Mesenchymal stem cell (in vitro differentiated cells and primary cell): ENCODE data around the gene IPO8.

Experiments
- DNase-seq: peaks from one replicate; pipeline ENCODE4 v3.0.0-alpha.2; 2013
- H2AFZ ChIP-seq: one replicate; pipeline ENCODE4 v1.6.1; 2013; ENCODE audit warnings: low read depth, mild to moderate bottlenecking, control low read depth, inconsistent platforms, low read length, moderate library complexity
- H2AK5ac ChIP-seq: 2 replicates; pipeline ENCODE4 v1.6.1; 2013; ENCODE audit warnings: low read length, moderate library complexity, mild to moderate bottlenecking, inconsistent platforms; ENCODE audit not compliant: severe bottlenecking
- H2BK120ac ChIP-seq: one replicate; pipeline ENCODE4 v1.6.1; 2013; ENCODE audit warnings: low read depth, mild to moderate bottlenecking, inconsistent platforms, low read length, moderate library complexity
- H2BK12ac ChIP-seq, 2 experiments: one replicate each; pipeline ENCODE4 v1.6.1; 2013; ENCODE audit warnings: inconsistent platforms in 2 of 2, low read length in 2 of 2, mild to moderate bottlenecking in 2 of 2, moderate library complexity in 2 of 2, control low read depth in 1 of 2
- H2BK15ac ChIP-seq: one replicate; pipeline ENCODE4 v1.6.1; 2013; ENCODE audit warnings: mild to moderate bottlenecking, low read depth, inconsistent platforms; ENCODE audit not compliant: poor library complexity, severe bottlenecking
- H2BK5ac ChIP-seq: 2 replicates; pipeline ENCODE4 v1.6.1; 2013; ENCODE audit warnings: low read depth, mild to moderate bottlenecking, low read length, control low read depth, inconsistent platforms; ENCODE audit not compliant: poor library complexity, severe bottlenecking
- H3K14ac ChIP-seq, 2 experiments: one replicate each; pipeline ENCODE4 v1.6.1; 2013; ENCODE audit warnings: inconsistent platforms in 2 of 2, low read length in 2 of 2, control low read depth in 1 of 2, mild to moderate bottlenecking in 1 of 2, moderate library complexity in 1 of 2
- H3K18ac ChIP-seq, 2 experiments: one replicate each; pipeline ENCODE4 v1.6.1; 2013; ENCODE audit warnings: inconsistent platforms in 2 of 2, low read length in 2 of 2, control low read depth in 1 of 2, low read depth in 1 of 2, mild to moderate bottlenecking in 1 of 2
- H3K23ac ChIP-seq, 2 experiments: one replicate each; pipeline ENCODE4 v1.6.1; 2013; ENCODE audit warnings: inconsistent platforms in 2 of 2, low read length in 2 of 2, mild to moderate bottlenecking in 2 of 2, moderate library complexity in 2 of 2, control low read depth in 1 of 2
- H3K27ac ChIP-seq: 2 replicates; pipeline ENCODE4 v1.5.1; 2013; ENCODE audit warnings: mild to moderate bottlenecking, moderate library complexity, low read length, control low read depth, inconsistent platforms; ENCODE audit not compliant: poor library complexity, severe bottlenecking
- H3K27me3 ChIP-seq, 2 experiments: 2 replicates each; pipeline versions ENCODE4 v1.6.1 to v1.7.0; 2013; ENCODE audit warnings: low read length in 2 of 2, mild to moderate bottlenecking in 2 of 2, moderate library complexity in 2 of 2, control low read depth in 1 of 2, inconsistent platforms in 1 of 2; ENCODE audit not compliant: control insufficient read depth in 1 of 2, insufficient read depth in 1 of 2
- H3K36me3 ChIP-seq, 2 experiments: 2 replicates each; pipeline versions ENCODE4 v1.6.1 to v1.7.0; 2013; ENCODE audit warnings: low read length in 2 of 2, control low read depth in 1 of 2, inconsistent platforms in 1 of 2, low read depth in 1 of 2, mild to moderate bottlenecking in 1 of 2; ENCODE audit not compliant: insufficient read depth in 2 of 2, control insufficient read depth in 1 of 2
- H3K4ac ChIP-seq, 2 experiments: one replicate each; pipeline ENCODE4 v1.6.1; 2013; ENCODE audit warnings: inconsistent platforms in 2 of 2, low read length in 2 of 2, mild to moderate bottlenecking in 2 of 2, moderate library complexity in 2 of 2, control low read depth in 1 of 2, low read depth in 1 of 2
- H3K4me1 ChIP-seq: 2 replicates; pipeline ENCODE4 v1.6.1; 2013; ENCODE audit warnings: low read depth, low read length, control low read depth; ENCODE audit not compliant: control insufficient read depth, insufficient read depth
- H3K4me2 ChIP-seq: 2 replicates; pipeline ENCODE4 v1.6.1; 2013; ENCODE audit warnings: low read length, mild to moderate bottlenecking, inconsistent platforms; ENCODE audit not compliant: poor library complexity, severe bottlenecking
- H3K4me3 ChIP-seq, 2 experiments: 2 replicates each; pipeline versions ENCODE4 v1.5.1 to v1.7.0; 2013; ENCODE audit warnings: low read length in 2 of 2, mild to moderate bottlenecking in 2 of 2, control low read depth in 1 of 2, low read depth in 1 of 2; ENCODE audit not compliant: insufficient read depth in 1 of 2
- H3K79me1 ChIP-seq: replicated peaks from 2 replicates; pipeline ENCODE4 v1.6.1; 2013; ENCODE audit warnings: mild to moderate bottlenecking, control low read depth, low read length, inconsistent platforms; ENCODE audit not compliant: poor library complexity, severe bottlenecking
- H3K9ac ChIP-seq: 2 replicates; pipeline ENCODE4 v1.7.0; 2013; ENCODE audit warnings: mild to moderate bottlenecking, low read length, moderate library complexity
- H3K9me3 ChIP-seq: 2 replicates; pipeline ENCODE4 v1.7.0; 2013; ENCODE audit warnings: mild to moderate bottlenecking, low read length; ENCODE audit not compliant: control insufficient read depth
- H4K8ac ChIP-seq: one replicate; pipeline ENCODE4 v1.6.1; 2013; ENCODE audit warnings: inconsistent platforms, mild to moderate bottlenecking, low read length, moderate library complexity
- H4K91ac ChIP-seq: one replicate; pipeline ENCODE4 v1.6.1; 2013; ENCODE audit warnings: mild to moderate bottlenecking, low read length, inconsistent platforms
- WGBS: methylation state at CpG from one replicate; pipeline ENCODE4 v1.1.7; 2013; ENCODE audit warnings: mixed read lengths; 5-methylcytosine and 5-hydroxymethylcytosine counted together

IPO8 gene

DNA sequence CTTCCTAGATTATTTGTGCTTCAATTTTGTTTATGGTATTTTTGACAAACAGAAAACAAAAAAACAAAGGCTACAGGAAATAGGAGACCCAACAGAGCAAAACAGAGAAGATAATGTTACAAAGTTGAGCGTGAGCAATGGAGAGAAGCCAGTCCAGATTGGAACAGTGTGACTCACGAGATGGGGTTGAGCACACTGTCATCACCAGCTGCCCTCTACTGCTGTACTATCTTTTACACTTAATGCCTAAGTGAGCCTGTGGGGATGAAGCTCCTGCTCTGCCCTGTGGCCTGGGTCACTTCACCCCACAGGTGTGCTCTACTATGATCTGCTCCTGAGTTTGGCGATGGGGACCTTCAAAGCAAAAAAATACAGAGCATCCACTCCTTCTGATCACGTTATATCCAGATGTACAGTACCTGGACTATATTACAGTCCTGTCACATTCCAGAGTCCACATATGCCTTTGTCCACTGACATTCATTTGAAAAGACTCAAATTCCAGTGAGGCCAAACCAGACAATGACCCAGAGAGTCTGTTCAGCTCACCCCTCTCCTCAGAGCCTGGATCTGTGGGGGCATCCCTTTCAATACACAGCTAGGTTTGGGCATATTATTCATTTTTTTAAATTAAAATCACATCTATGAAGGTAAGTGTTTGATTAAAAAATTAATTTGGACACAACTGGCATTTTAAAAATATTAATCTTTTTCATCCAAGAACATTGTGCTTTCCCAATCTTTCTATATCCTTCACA lies 4.4 kb downstream of the IPO8 start:
- DNase-seq, result peak; percentile 85
- Histone ChIP-seq H2AK5ac (no peak overlapping the region), H3K18ac (no peak overlapping the region), H3K36me3 (peaks cover 1 to 12% of the 10 kb centered on the region in 2 experiments), H2AFZ (no peak overlapping the region), H4K91ac (no peak overlapping the region), H2BK120ac (no peak overlapping the region), H3K79me1 (peaks cover 10% of the 10 kb centered on the region), H3K27me3 (no peaks in the 10 kb centered on the region), H2BK5ac (no peak overlapping the region), H3K14ac (no peak overlapping the region), H3K4ac (no peak overlapping the region), H3K4me2 (no peak overlapping the region), H2BK15ac (no peak overlapping the region), H2BK12ac (peak overlapping the region in 1 of 2 experiments; percentile 8), H3K4me3 (peak overlapping the region in 1 of 2 experiments; percentile 37), H3K9ac (peak overlapping the region; percentile 76), H3K4me1 (peaks cover 4% of the 10 kb centered on the region), H4K8ac (no peak overlapping the region), H3K27ac (peak overlapping the region; percentile 6), H3K23ac (no peak overlapping the region), H3K9me3 (no peaks in the 10 kb centered on the region)
- 36% methylated on average over 4 of the region's 4 CpGs for WGBS

GRCh38 chr12:30687265-30687986 lies 8.2 kb downstream of the IPO8 start:
- H2BK12ac ChIP-seq, result no peak overlapping the region
- no peaks in the 10 kb centered on the region for H3K9me3 ChIP-seq
- no peak overlapping the region for H3K14ac ChIP-seq
- H3K4me3 ChIP-seq, result no peak overlapping the region
- H3K23ac ChIP-seq, result no peak overlapping the region
- no peaks in the 10 kb centered on the region for H3K27me3 ChIP-seq
- no peak overlapping the region for H4K8ac ChIP-seq
- H3K18ac ChIP-seq, result no peak overlapping the region
- H3K36me3 ChIP-seq, result peaks cover 3 to 35% of the 10 kb centered on the region in 2 experiments
- no peak overlapping the region for H2AK5ac ChIP-seq
- H3K9ac ChIP-seq, result no peak overlapping the region
- H3K27ac ChIP-seq, result no peak overlapping the region
- no peak overlapping the region for H2BK5ac ChIP-seq
- WGBS, result 50% methylated on average over 1 of the region's 2 CpGs
- no peak overlapping the region for H3K4me2 ChIP-seq
- H4K91ac ChIP-seq, result no peak overlapping the region
- peak; percentile 73 for DNase-seq
- peaks cover 4% of the 10 kb centered on the region for H3K4me1 ChIP-seq
- no peak overlapping the region for H3K4ac ChIP-seq
- peaks cover 14% of the 10 kb centered on the region for H3K79me1 ChIP-seq
- H2AFZ ChIP-seq, result no peak overlapping the region
- no peak overlapping the region for H2BK15ac ChIP-seq
- H2BK120ac ChIP-seq, result no peak overlapping the region

DNA sequence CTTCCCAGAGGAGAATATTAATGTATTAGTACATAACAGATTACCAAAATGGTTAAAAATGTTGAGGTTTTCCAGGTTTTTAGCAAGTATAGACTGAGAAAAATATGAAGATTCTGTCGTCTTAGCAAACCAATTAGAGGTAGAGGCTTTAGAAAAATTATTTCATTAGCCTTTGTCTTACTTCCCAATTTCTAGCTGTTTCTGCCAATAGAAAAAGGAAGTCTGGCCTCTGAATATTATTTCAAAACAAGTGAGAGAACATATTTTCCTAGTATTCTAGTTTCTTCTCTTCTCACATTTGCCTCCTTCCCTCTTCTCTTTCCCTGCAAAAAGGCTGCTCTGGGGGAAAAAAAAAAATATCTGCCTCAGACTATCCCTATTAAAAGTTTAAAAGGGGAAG lies 16.4 kb downstream of the IPO8 start:
- H3K27me3 ChIP-seq, result no peaks in the 10 kb centered on the region
- H4K8ac ChIP-seq, result no peak overlapping the region
- no peak overlapping the region for H3K18ac ChIP-seq
- WGBS, result 100% methylated on average over 1 of the region's 1 CpG
- H3K36me3 ChIP-seq, result peaks cover 3 to 88% of the 10 kb centered on the region in 2 experiments
- no peak overlapping the region for H2BK120ac ChIP-seq
- H3K4me2 ChIP-seq, result no peak overlapping the region
- no peak overlapping the region for H2BK15ac ChIP-seq
- no peak overlapping the region for H3K23ac ChIP-seq
- no peak overlapping the region for H4K91ac ChIP-seq
- peaks cover 5% of the 10 kb centered on the region for H3K79me1 ChIP-seq
- no peak overlapping the region for H2AFZ ChIP-seq
- H2BK5ac ChIP-seq, result no peak overlapping the region
- H3K4me3 ChIP-seq, result no peak overlapping the region
- H3K9ac ChIP-seq, result no peak overlapping the region
- H3K14ac ChIP-seq, result no peak overlapping the region
- DNase-seq, result no peak
- no peak overlapping the region for H2AK5ac ChIP-seq
- H3K4ac ChIP-seq, result no peak overlapping the region
- H3K27ac ChIP-seq, result no peak overlapping the region
- H2BK12ac ChIP-seq, result no peak overlapping the region
- no peaks in the 10 kb centered on the region for H3K9me3 ChIP-seq
- H3K4me1 ChIP-seq, result no peaks in the 10 kb centered on the region

- Histone ChIP-seq H4K8ac (no peak overlapping the region), H3K18ac (no peak overlapping the region), H3K9ac (no peak overlapping the region), H3K4me1 (no peaks in the 10 kb centered on the region), H3K4ac (no peak overlapping the region), H3K4me3 (no peak overlapping the region), H3K23ac (no peak overlapping the region), H3K79me1 (peaks cover 5% of the 10 kb centered on the region), H3K4me2 (no peak overlapping the region), H2BK5ac (no peak overlapping the region), H3K14ac (no peak overlapping the region), H2AFZ (no peak overlapping the region), H2BK15ac (no peak overlapping the region), H3K36me3 (peaks cover 3 to 88% of the 10 kb centered on the region in 2 experiments), H2AK5ac (no peak overlapping the region), H3K9me3 (no peaks in the 10 kb centered on the region), H3K27me3 (no peaks in the 10 kb centered on the region), H3K27ac (no peak overlapping the region), H2BK12ac (no peak overlapping the region), H4K91ac (no peak overlapping the region), H2BK120ac (no peak overlapping the region)
- no peak for DNase-seq
- WGBS, result 100% methylated on average over 1 of the region's 1 CpG
These were observed 17.4 kb downstream of the IPO8 start for GRCh38 chr12:30678221-30678620.
